Mucosa of descending colon (tissue), 3 donors: ENCODE measurements around the gene KCNJ16. TPM values are rescaled to one million over a fixed set of nuclear protein-coding genes. Genes with fewer than 3 reads are reported as not detected.
A peak's percentile ranks its signal among the peaks of the same experiment; 100 is the strongest.

ENCODE experiments used
- ATAC-seq: fragments of 200-7000 bp; cut with Tn5 transposase; one replicate; pipeline ENCODE4 v1.9.1; 2020; ENCODE audit warnings: mild to moderate bottlenecking, moderate library complexity
- DNase-seq, 3 donors: peaks; one replicate each; pipeline ENCODE4 v3.0.0-alpha.2; 2020
- H3K36me3 ChIP-seq: fragments of 200-600 bp; one replicate; pipeline ENCODE4 v1.8.0; 2021; ENCODE audit warnings: low read depth, mild to moderate bottlenecking
- H3K4me1 ChIP-seq: fragments of 200-600 bp; one replicate; pipeline ENCODE4 v1.8.0; 2021; ENCODE audit warnings: low read depth, mild to moderate bottlenecking
- H3K4me3 ChIP-seq: fragments of 200-600 bp; one replicate; pipeline ENCODE4 v1.8.0; 2021; ENCODE audit warnings: mild to moderate bottlenecking
- H3K9me3 ChIP-seq: fragments of 200-600 bp; one replicate; pipeline ENCODE4 v1.8.0; 2021; ENCODE audit warnings: mild to moderate bottlenecking
- intact Hi-C, 2 donors: fragments of 100-400 bp; cut with DNase I in 1 of 2; cut with micrococcal nuclease in 1 of 2; formaldehyde crosslinking; loops; one replicate each; pipeline versions ENCODE4 v1.11.0 to v1.11.1; 2022; cut with DNase I, micrococcal nuclease
- total RNA-seq, 3 donors: library from RNA; stranded (reverse); fragmentation: NEBNext Ultra II Directional in 2 of 3; extraction: Animal tissue kit (Norgen Biotek cat#: 25700) in 2 of 3; gene quantifications; one replicate each; pipeline versions ENCODE4 v1.2.1 to v1.2.4, GENCODE V29; 2021 to 2023
- TF ChIP-seq, protein P1 (sequence below): fragments of 200-600 bp; IDR thresholded peaks from one replicate; pipeline ENCODE4 v1.8.0; 2022; ENCODE audit warnings: antibody characterized with exemption, mild to moderate bottlenecking
- donor health status: DM: no; HTN: no; CAD: no; lungs with moderate emphysema.
- donor health status: DM: no; HTN: no; CAD: no.
- donor health status: DM: no; HTN: yes; CAD: no.

Gene KCNJ16
- total RNA-seq, 3 donors from 2014 or later = 0.09 to 1.1 TPM; not detected in 1

DNA sequence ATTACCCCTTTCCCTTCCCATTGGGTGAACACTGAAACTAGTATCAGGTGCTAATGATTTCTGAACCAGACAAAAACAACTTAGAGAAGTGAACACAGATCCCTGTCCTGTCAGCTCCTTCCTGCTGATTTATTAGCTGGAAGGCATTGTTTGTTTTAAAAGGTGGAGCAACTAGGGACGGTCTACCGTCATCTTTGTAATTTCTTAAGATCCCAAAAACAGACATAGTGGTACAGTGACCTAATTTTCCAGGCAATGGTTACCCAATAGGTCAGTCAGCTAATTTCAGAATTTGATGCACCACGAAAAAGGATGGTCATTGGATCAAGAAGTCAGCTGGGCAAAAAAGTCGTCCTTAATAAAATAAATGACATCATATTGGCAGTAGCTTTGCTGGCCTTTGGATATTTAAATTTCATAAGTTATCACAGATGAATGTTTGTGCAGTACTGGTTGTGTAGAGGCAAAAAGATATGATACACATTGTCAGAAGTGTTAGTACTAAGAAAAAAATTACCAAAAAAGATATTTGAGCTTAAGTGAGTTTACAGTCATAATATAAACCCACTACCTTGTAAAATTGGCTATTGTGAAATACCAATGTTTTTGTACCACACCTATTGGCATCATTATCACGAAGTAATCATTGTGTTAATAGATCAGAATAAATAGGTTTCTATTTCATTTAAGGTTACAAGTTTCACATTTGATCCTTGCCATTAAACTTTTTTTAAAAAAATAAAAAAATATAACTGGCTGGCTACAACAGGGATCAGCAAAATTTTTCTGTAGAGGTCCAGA, 27.2 kb upstream of the KCNJ16 start:
- Histone ChIP-seq H3K9me3 (no peaks in the 10 kb centered on the region), H3K4me1 (peaks cover 4% of the 10 kb centered on the region), H3K36me3 (no peaks in the 10 kb centered on the region), H3K4me3 (no peak overlapping the region)
- ATAC-seq = no peak
- DNase-seq = no peak
- intact Hi-C loops = no loop called here
- TF ChIP-seq, protein P1, sequence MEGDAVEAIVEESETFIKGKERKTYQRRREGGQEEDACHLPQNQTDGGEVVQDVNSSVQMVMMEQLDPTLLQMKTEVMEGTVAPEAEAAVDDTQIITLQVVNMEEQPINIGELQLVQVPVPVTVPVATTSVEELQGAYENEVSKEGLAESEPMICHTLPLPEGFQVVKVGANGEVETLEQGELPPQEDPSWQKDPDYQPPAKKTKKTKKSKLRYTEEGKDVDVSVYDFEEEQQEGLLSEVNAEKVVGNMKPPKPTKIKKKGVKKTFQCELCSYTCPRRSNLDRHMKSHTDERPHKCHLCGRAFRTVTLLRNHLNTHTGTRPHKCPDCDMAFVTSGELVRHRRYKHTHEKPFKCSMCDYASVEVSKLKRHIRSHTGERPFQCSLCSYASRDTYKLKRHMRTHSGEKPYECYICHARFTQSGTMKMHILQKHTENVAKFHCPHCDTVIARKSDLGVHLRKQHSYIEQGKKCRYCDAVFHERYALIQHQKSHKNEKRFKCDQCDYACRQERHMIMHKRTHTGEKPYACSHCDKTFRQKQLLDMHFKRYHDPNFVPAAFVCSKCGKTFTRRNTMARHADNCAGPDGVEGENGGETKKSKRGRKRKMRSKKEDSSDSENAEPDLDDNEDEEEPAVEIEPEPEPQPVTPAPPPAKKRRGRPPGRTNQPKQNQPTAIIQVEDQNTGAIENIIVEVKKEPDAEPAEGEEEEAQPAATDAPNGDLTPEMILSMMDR = no peak

DNA sequence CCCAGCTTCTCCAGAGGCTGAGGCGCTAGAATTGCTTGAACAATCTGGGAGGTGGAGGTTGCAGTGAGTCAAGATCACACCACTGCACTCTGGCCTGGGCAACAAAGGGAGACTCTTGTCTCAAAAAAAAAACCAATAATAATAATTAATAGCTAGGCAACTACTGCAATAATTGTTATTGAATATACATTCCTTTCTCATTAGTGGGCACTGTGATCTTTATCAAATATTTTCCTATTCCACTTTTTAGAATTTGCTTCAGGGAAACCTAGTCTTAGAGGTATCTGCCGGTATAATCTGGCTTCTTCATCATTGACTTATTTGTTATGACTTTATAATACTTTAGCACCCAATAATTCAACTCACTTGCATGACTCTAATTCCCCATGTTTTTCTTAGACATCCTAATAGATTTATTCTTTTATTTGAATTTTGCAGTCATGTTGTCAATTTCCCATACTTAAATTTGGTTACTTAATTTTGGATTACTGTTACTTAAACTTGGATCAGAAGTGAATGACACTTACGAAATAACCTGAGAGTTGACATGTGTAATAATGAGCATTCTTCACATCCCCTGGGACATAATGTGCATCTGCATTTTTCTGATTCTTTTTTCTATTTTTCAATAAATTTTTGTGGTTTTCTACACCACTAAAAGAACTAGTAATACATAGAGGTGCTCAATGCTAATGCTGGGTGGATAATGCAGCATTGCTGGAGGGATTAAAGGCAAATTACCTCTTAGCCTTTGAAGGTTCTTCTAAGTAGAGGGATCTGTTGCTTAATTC, 25.0 kb upstream of the KCNJ16 start:
- intact Hi-C loops = no loop called here
- TF ChIP-seq, protein P1 = no peak
- no peaks in the 10 kb centered on the region for H3K36me3 ChIP-seq
- H3K4me3 ChIP-seq = no peak overlapping the region
- no peaks in the 10 kb centered on the region for H3K9me3 ChIP-seq
- ATAC-seq (no peak), DNase-seq (no peak)
- peaks cover 4% of the 10 kb centered on the region for H3K4me1 ChIP-seq

DNA sequence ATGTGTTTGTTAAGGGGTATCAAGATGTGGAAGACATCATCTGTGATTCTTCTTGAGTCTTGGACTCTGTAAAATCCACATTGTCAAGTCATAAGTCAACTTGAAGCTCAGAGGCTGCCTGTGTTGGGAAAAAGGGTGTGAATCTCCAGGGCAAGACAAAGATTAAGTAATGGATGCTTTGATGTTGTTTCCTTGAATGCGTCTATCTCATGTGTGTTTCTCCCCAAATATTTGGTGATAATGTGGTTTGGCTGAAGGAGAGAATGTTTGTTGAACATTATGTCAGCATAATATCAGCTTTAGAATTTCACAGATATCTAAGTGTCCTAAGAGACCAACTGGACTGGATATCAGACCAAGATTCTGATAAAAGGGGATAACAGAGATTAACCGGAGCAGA, 24.1 kb upstream of the KCNJ16 start:
- H3K4me3 ChIP-seq = no peak overlapping the region
- ATAC-seq = no peak
- peaks cover 4% of the 10 kb centered on the region for H3K4me1 ChIP-seq
- H3K36me3 ChIP-seq = no peaks in the 10 kb centered on the region
- intact Hi-C loops = no loop called here
- DNase-seq = no peak
- H3K9me3 ChIP-seq = no peaks in the 10 kb centered on the region
- TF ChIP-seq, protein P1 = no peak

- DNase-seq (no peak), ATAC-seq (peak; percentile 31)
These were observed 21.5 kb upstream of the KCNJ16 start for GRCh38 chr17:70053241-70054234.

GRCh38 chr17:70055000-70055399, 20.0 kb upstream of the KCNJ16 start:
- DNase-seq = no peak
- intact Hi-C loops = no loop called here
- no peak for ATAC-seq

More at GRCh38 chr17:70053241-70054234, 21.5 kb upstream of the KCNJ16 start:
- TF ChIP-seq, protein P1 = no peak
- Histone ChIP-seq H3K4me3 (no peak overlapping the region), H3K4me1 (no peaks in the 10 kb centered on the region), H3K9me3 (no peaks in the 10 kb centered on the region), H3K36me3 (no peaks in the 10 kb centered on the region)
- intact Hi-C loops = no loop called here

More at GRCh38 chr17:70055000-70055399, 20.0 kb upstream of the KCNJ16 start:
- Histone ChIP-seq H3K9me3 (no peaks in the 10 kb centered on the region), H3K36me3 (no peaks in the 10 kb centered on the region), H3K4me3 (no peak overlapping the region), H3K4me1 (no peaks in the 10 kb centered on the region)
- TF ChIP-seq, protein P1 = no peak
